ENCODE results near the gene RAB4A.
"Not testable (repeated sequence)": the region's sequence is repeated elsewhere in the genome, so short reads cannot be mapped to it uniquely, and the experiment has no call there.

Gene RAB4A

DNA sequence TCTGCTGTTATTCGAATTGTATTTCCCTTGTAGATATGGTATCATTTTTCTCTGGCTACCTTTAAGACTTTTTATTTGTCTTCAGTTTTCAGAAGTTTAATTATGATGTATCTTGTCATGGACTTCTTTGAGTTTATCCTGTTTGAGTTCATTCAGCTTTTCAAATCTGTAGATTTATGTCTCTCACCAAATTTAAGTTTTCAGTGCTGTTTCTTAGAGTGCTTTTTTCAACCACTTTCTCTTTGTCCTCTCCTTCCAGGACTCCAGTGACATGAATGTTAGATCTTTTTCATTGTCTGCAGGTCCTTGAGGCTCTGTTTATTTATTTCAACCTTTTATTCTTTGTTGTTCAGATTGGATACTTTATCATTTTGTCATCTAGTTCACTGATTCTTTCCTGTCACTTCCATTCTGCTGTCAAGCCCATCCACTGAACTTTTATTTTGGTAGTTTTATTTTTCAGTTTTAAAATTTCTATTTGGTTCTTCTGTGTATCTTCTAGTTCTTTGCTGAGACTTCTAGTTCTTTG lies 11.4 kb downstream of the RAB4A start:
- Histone ChIP-seq H3K4me1 (ENCODE audit: control insufficient read depth, insufficient read depth, low read length) (peaks cover 4% of the 10 kb centered on the region), H3K9me3 (ENCODE audit: control insufficient read depth, low read length) (no peaks in the 10 kb centered on the region), H3K27me3 (ENCODE audit: control insufficient read depth, insufficient read depth, low read length, poor library complexity, severe bottlenecking) (no peaks in the 10 kb centered on the region), H3K27ac (ENCODE audit: insufficient read depth, low read depth, low read length, poor library complexity, severe bottlenecking) (no peak overlapping the region), H3K36me3 (ENCODE audit: control insufficient read depth, insufficient read depth, low read length) (no peaks in the 10 kb centered on the region), H3K4me3 (ENCODE audit: insufficient read depth, low read depth, low read length) (no peak overlapping the region)
- WGBS, 2 experiments, result 94% methylated on average over 1 of the region's 1 CpG; no CpG with 5 or more reads in 1 of the 2 experiments

DNA sequence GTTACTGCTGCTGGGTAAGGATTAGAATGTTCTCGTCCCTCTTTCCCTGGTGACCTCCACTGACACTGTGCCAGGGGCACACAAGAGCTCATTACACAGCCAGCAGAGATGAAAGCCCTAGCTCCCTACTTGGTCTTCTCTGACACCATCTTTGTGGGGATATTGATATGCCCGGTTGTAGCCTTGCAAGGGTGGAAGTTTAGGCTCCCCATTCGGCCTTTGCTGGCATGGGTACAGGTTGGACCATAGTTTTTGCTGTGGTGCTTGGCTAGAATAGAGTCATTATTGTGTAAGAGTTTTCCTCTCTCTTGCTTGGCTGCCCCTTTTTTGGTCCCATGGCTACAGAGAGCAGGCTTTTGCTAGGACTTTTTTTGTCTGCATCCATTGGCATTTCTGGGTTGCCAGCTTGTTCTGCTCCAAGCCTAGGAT lies 12.3 kb downstream of the RAB4A start:
- no peaks in the 10 kb centered on the region for H3K27me3 ChIP-seq (ENCODE audit: control insufficient read depth, insufficient read depth, low read length, poor library complexity, severe bottlenecking)
- H3K27ac ChIP-seq (ENCODE audit: insufficient read depth, low read depth, low read length, poor library complexity, severe bottlenecking), result no peak overlapping the region
- 92 to 94% methylated on average over 3 of the region's 3 CpGs for WGBS, 2 experiments
- H3K4me1 ChIP-seq (ENCODE audit: control insufficient read depth, insufficient read depth, low read length), result peaks cover 4% of the 10 kb centered on the region
- no peak overlapping the region for H3K4me3 ChIP-seq (ENCODE audit: insufficient read depth, low read depth, low read length)
- no peaks in the 10 kb centered on the region for H3K9me3 ChIP-seq (ENCODE audit: control insufficient read depth, low read length)
- no peaks in the 10 kb centered on the region for H3K36me3 ChIP-seq (ENCODE audit: control insufficient read depth, insufficient read depth, low read length)

DNA sequence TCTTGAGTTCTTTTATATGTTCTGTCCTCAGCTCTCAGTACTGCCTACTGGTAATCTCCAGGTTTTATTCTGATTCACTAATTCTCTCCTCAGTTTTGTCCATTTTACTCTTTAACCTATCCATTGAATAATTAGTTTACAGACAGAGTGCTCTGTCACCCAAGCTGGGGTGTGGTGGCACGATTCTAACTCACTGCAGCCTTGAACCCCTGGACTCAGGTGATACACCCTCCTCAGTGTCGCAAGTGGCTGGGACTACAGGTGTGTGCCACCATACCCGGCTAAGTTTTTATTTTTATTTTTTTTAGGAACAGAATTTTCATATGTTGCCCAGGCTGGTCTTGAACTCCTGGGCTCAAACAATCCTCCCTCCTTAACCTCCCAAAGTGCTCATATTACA lies 14.0 kb downstream of the RAB4A start:
- no peak overlapping the region for H3K4me3 ChIP-seq (ENCODE audit: insufficient read depth, low read depth, low read length)
- H3K27me3 ChIP-seq (ENCODE audit: control insufficient read depth, insufficient read depth, low read length, poor library complexity, severe bottlenecking), result no peaks in the 10 kb centered on the region
- H3K27ac ChIP-seq (ENCODE audit: insufficient read depth, low read depth, low read length, poor library complexity, severe bottlenecking), result no peak overlapping the region
- peaks cover 4% of the 10 kb centered on the region for H3K4me1 ChIP-seq (ENCODE audit: control insufficient read depth, insufficient read depth, low read length)
- no peaks in the 10 kb centered on the region for H3K36me3 ChIP-seq (ENCODE audit: control insufficient read depth, insufficient read depth, low read length)
- H3K9me3 ChIP-seq (ENCODE audit: control insufficient read depth, low read length), result no peaks in the 10 kb centered on the region
- 85 to 95% methylated on average over 3 of the region's 3 CpGs for WGBS, 2 experiments

DNA sequence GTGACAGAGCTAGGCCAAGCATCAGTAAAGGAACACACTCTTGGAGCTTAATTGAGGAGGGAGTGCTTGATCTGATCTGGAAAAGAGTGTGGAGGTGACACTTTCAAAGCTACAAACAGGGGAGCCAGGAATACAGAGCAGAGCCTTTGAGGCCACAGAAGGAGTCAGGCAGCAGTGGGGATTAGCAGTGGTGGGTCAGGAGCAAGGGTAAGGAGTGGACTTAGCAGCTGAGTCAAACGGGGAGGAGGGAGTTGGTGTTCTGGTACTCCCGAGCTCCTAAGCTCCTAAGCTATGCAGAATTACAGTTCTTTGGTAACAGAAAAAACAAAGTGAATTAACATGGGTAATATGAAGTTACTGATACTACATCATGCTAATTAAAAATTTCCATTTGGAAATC lies 14.5 kb downstream of the RAB4A start:
- Histone ChIP-seq H3K27me3 (ENCODE audit: control insufficient read depth, insufficient read depth, low read length, poor library complexity, severe bottlenecking) (no peaks in the 10 kb centered on the region), H3K9me3 (ENCODE audit: control insufficient read depth, low read length) (no peaks in the 10 kb centered on the region), H3K4me3 (ENCODE audit: insufficient read depth, low read depth, low read length) (no peak overlapping the region), H3K4me1 (ENCODE audit: control insufficient read depth, insufficient read depth, low read length) (peaks cover 4% of the 10 kb centered on the region), H3K27ac (ENCODE audit: insufficient read depth, low read depth, low read length, poor library complexity, severe bottlenecking) (peak overlapping the region; percentile 2), H3K36me3 (ENCODE audit: control insufficient read depth, insufficient read depth, low read length) (no peaks in the 10 kb centered on the region)
- 49 to 74% methylated on average over 2 of the region's 2 CpGs for WGBS, 2 experiments

DNA sequence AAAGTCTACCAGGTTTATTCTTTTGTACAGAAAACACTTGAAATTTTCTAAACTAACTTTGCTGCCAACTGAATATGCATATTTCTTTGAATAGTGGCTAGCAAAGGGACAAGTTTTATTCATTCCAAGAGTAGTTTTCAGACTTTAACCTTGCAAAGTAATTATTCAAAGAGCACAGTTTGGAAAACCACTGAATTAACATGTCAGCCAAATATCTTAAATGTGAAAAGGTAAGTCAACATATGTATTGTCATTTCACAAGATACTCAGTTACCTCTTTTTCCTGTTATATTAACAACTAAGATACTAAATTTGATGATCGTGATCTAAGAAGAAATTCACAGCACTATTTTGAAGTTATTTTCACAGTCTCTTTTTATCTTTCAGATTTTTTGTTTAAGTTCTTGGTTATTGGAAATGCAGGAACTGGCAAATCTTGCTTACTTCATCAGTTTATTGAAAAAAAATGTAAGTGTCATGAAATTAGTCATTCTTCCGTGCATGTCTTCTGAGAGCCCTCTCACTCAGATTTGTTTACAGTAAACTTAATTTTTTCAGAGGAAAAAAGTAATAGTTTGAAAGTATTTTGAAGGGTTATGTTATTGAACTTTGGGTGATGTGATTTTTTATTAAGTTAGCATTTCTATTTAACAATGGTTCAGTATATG lies 15.3 kb downstream of the RAB4A start:
- peaks cover 4% of the 10 kb centered on the region for H3K36me3 ChIP-seq (ENCODE audit: control insufficient read depth, insufficient read depth, low read length)
- no peak overlapping the region for H3K27ac ChIP-seq (ENCODE audit: insufficient read depth, low read depth, low read length, poor library complexity, severe bottlenecking)
- 93 to 100% methylated on average over 2 of the region's 2 CpGs for WGBS, 2 experiments
- H3K4me1 ChIP-seq (ENCODE audit: control insufficient read depth, insufficient read depth, low read length), result peaks cover 4% of the 10 kb centered on the region
- H3K4me3 ChIP-seq (ENCODE audit: insufficient read depth, low read depth, low read length), result no peak overlapping the region
- H3K27me3 ChIP-seq (ENCODE audit: control insufficient read depth, insufficient read depth, low read length, poor library complexity, severe bottlenecking), result no peaks in the 10 kb centered on the region
- H3K9me3 ChIP-seq (ENCODE audit: control insufficient read depth, low read length), result no peaks in the 10 kb centered on the region

DNA sequence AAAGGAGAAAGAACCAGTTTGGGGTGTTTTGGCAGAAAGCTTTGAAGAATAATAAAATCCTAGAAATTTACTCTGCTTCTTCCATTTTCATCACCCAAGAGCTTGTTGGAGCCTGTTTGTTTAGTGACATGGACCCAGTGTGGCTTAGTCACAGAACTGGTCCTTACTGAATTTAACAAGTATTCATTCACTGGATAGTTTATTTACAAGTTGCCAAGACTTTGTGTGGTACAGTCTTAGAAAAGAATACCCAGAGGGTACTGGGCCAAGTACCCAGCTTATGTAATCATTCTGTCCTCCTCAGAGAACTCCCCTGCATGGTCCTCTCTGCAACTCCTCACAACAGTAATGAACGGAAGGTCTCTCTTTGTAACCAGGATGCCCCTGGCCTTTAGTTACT lies 16.4 kb downstream of the RAB4A start:
- H3K9me3 ChIP-seq (ENCODE audit: control insufficient read depth, low read length), result no peaks in the 10 kb centered on the region
- H3K27me3 ChIP-seq (ENCODE audit: control insufficient read depth, insufficient read depth, low read length, poor library complexity, severe bottlenecking), result no peaks in the 10 kb centered on the region
- peaks cover 4% of the 10 kb centered on the region for H3K4me1 ChIP-seq (ENCODE audit: control insufficient read depth, insufficient read depth, low read length)
- H3K4me3 ChIP-seq (ENCODE audit: insufficient read depth, low read depth, low read length), result no peak overlapping the region
- no peak overlapping the region for H3K27ac ChIP-seq (ENCODE audit: insufficient read depth, low read depth, low read length, poor library complexity, severe bottlenecking)
- H3K36me3 ChIP-seq (ENCODE audit: control insufficient read depth, insufficient read depth, low read length), result peaks cover 7% of the 10 kb centered on the region
- 90 to 93% methylated on average over 1 of the region's 1 CpG for whole genome bisulfite sequencing, 2 experiments

DNA sequence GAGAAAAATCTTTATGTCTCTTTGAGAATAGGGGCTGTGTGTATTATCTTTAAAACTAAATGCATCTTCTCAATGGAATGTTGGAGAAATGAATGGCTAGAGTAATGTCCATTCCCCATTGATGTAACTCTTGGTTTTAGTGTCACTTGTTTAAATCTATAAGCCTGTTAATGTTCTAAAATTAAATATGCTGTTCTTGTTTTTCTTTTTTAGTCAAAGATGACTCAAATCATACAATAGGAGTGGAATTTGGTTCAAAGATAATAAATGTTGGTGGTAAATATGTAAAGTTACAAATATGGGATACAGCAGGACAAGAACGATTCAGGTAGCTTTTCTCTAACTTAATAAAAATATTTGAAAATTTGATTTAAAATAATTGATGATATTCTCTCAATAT lies 17.6 kb downstream of the RAB4A start:
- H3K27ac ChIP-seq (ENCODE audit: insufficient read depth, low read depth, low read length, poor library complexity, severe bottlenecking), result no peak overlapping the region
- H3K4me1 ChIP-seq (ENCODE audit: control insufficient read depth, insufficient read depth, low read length), result peaks cover 4% of the 10 kb centered on the region
- no CpG with 5 or more reads among the region's 1 CpG for WGBS, 2 experiments
- peaks cover 7% of the 10 kb centered on the region for H3K36me3 ChIP-seq (ENCODE audit: control insufficient read depth, insufficient read depth, low read length)
- H3K9me3 ChIP-seq (ENCODE audit: control insufficient read depth, low read length), result no peaks in the 10 kb centered on the region
- no peaks in the 10 kb centered on the region for H3K27me3 ChIP-seq (ENCODE audit: control insufficient read depth, insufficient read depth, low read length, poor library complexity, severe bottlenecking)
- no peak overlapping the region for H3K4me3 ChIP-seq (ENCODE audit: insufficient read depth, low read depth, low read length)

DNA sequence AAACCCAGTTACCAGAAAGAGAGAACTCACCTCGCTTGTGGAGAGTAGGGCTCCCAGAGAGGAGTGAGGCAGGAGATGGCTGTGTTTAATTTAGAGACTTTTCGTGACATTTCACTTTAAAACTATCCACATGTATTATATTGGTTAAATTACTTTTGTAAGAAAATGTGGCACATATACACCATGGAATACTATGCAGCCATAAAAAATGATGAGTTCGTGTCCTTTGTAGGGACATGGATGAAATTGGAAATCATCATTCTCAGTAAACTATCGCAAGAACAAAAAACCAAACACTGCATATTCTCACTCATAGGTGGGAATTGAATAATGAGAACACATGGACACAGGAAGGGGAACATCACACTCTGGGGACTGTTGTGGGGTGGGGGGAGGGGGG lies 20.8 kb downstream of the RAB4A start:
- WGBS, 2 experiments, result 100% methylated on average over 1 of the region's 4 CpGs
- not testable (repeated sequence) for H3K36me3 ChIP-seq (ENCODE audit: control insufficient read depth, insufficient read depth, low read length); H3K4me3 ChIP-seq (ENCODE audit: insufficient read depth, low read depth, low read length); H3K27me3 ChIP-seq (ENCODE audit: control insufficient read depth, insufficient read depth, low read length, poor library complexity, severe bottlenecking); H3K4me1 ChIP-seq (ENCODE audit: control insufficient read depth, insufficient read depth, low read length); H3K9me3 ChIP-seq (ENCODE audit: control insufficient read depth, low read length); H3K27ac ChIP-seq (ENCODE audit: insufficient read depth, low read depth, low read length, poor library complexity, severe bottlenecking)

DNA sequence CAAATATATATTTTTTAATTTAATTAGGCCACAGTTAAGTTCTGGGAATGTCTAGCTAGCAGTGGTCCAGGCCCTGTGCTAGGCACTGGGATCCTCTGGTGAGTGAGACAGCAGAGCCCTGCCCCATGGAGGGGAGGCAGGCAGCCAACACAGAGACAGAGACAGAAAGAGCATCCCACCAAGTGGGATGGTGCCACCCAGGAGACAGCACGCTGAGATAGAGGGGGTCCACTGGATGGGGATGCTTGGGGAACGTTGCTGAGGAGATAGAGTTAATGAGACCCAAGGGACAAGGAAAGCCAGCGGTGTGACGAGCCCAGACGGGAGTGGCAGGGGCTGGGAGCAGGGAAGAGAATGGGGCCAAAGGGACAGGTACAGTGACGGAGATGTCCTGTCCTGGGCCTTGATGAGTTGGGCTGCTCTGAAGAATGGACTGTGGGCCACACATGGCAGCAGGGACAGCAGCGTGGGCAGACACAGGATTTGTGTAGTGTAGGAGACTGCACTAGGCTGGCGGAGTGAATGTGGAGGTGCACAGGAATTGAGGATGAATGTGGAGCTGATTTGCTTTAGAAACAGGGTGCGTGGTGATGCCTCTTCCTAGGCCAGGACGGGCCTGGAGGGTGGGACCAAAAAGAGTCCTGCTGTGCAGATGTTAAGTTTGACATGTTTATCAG lies 22.8 kb downstream of the RAB4A start:
- peaks cover 10% of the 10 kb centered on the region for H3K36me3 ChIP-seq (ENCODE audit: control insufficient read depth, insufficient read depth, low read length)
- 93 to 94% methylated on average over 10 of the region's 10 CpGs for WGBS, 2 experiments

DNA sequence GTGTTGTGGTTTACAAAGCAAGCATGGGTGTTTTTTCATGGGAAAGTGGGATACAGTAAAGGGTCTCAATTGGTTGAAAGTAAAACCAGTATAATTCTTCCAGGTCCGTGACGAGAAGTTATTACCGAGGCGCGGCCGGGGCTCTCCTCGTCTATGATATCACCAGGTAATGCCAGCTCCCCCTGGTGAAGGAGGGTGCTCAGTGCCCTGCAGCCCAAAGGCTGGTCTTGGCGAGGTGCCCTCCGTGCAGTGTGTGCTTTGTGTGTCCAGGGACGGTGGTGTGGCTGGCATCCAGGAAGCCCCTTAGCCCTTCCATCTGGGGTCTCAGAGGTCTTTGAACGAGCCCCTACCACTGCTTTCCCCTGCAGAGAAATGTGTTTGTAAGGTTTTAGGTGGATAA lies 24.8 kb downstream of the RAB4A start:
- Histone ChIP-seq H3K4me1 (ENCODE audit: control insufficient read depth, insufficient read depth, low read length) (no peaks in the 10 kb centered on the region), H3K4me3 (ENCODE audit: insufficient read depth, low read depth, low read length) (no peak overlapping the region), H3K9me3 (ENCODE audit: control insufficient read depth, low read length) (no peaks in the 10 kb centered on the region), H3K36me3 (ENCODE audit: control insufficient read depth, insufficient read depth, low read length) (peaks cover 19% of the 10 kb centered on the region), H3K27ac (ENCODE audit: insufficient read depth, low read depth, low read length, poor library complexity, severe bottlenecking) (no peak overlapping the region), H3K27me3 (ENCODE audit: control insufficient read depth, insufficient read depth, low read length, poor library complexity, severe bottlenecking) (no peaks in the 10 kb centered on the region)
- 97% methylated on average over 10 to 11 of the region's 11 CpGs for WGBS, 2 experiments

More for the DNA sequence above, 22.8 kb downstream of the RAB4A start:
- no peaks in the 10 kb centered on the region for H3K9me3 ChIP-seq (ENCODE audit: control insufficient read depth, low read length)
- no peaks in the 10 kb centered on the region for H3K4me1 ChIP-seq (ENCODE audit: control insufficient read depth, insufficient read depth, low read length)
- no peak overlapping the region for H3K4me3 ChIP-seq (ENCODE audit: insufficient read depth, low read depth, low read length)
- H3K27ac ChIP-seq (ENCODE audit: insufficient read depth, low read depth, low read length, poor library complexity, severe bottlenecking), result no peak overlapping the region
- no peaks in the 10 kb centered on the region for H3K27me3 ChIP-seq (ENCODE audit: control insufficient read depth, insufficient read depth, low read length, poor library complexity, severe bottlenecking)

All from ectodermal cell (in vitro differentiated cells).